GM12878 (cell line): ENCODE results near the gene TERB1. TPM values are rescaled to one million over a fixed set of nuclear protein-coding genes. Genes with fewer than 3 reads are reported as not detected.

ENCODE experiments used
- ATAC-seq: fragments of 200-7000 bp; cut with Tn5 transposase; 3 replicates; pipeline ENCODE4 v1.9.1; 2020; ENCODE audit warnings: mild to moderate bottlenecking, moderate library complexity
- BruUV-seq: library from RNA; stranded (reverse); fragments of 400-500 nt; replicated peaks from 2 replicates; lab custom pipeline; 2021; lab: Mats Ljungman, UMichigan
- CTCF ChIA-PET: fragments of 300-600 bp; sonication (Branson Sonifier 250); formaldehyde crosslinking; extraction: SDS; loops from one replicate; lab custom pipeline; 2021; ENCODE audit warnings: inconsistent platforms; lab: Yijun Ruan, JAX
- POLR2A ChIA-PET: fragments of 350-600 bp; formaldehyde crosslinking; extraction: SDS; loops from one replicate; lab custom pipeline; 2021; ENCODE audit warnings: inconsistent platforms; lab: Charles Lee
- RAD21 ChIA-PET: fragments of 300-600 bp; sonication (Branson Sonifier 250); formaldehyde crosslinking; loops from one replicate; lab custom pipeline; 2023; ENCODE audit warnings: antibody characterized with exemption; ENCODE audit not compliant: unreplicated experiment; lab: Charles Lee
- SMC1A ChIA-PET: fragments of 300-600 bp; sonication (Branson Sonifier 250); formaldehyde crosslinking; loops from one replicate; lab custom pipeline; 2023; ENCODE audit not compliant: unreplicated experiment, uncharacterized antibody; lab: Charles Lee
- DNase-seq: peaks from one replicate; pipeline ENCODE4 v3.0.0-alpha.2; 2011; ENCODE audit warnings: low read depth, low spot score
- FAIRE-seq: peaks from 3 replicates; lab custom pipeline; 2011; peaks lifted over from hg19 to GRCh38; lab: Jason Lieb, UNC
- H2AFZ ChIP-seq: 2 replicates; pipeline ENCODE4 v1.6.0; 2011; ENCODE audit warnings: low read depth, low read length, control low read depth; ENCODE audit not compliant: control insufficient read depth
- H3K27ac ChIP-seq: 2 replicates; pipeline ENCODE4 v1.5.1; 2011; ENCODE audit warnings: control low read depth; ENCODE audit not compliant: control insufficient read depth, insufficient read depth
- H3K27me3 ChIP-seq, 2 experiments: replicated peaks in 1 of 2; 2 replicates each; pipeline versions ENCODE4 v1.6.0 to v1.6.1; 2011; ENCODE audit warnings: low read length in 1 of 2; ENCODE audit not compliant: control insufficient read depth in 2 of 2, insufficient read depth in 2 of 2
- H3K36me3 ChIP-seq, 2 experiments: 2 replicates each; pipeline ENCODE4 v1.5.1; 2011; ENCODE audit warnings: low read length in 1 of 2; ENCODE audit not compliant: control insufficient read depth in 2 of 2, insufficient read depth in 2 of 2
- H3K4me1 ChIP-seq: 2 replicates; pipeline ENCODE4 v1.6.1; 2011; ENCODE audit warnings: mild to moderate bottlenecking, low read length, moderate library complexity, mixed read lengths; ENCODE audit not compliant: control insufficient read depth, insufficient read depth
- H3K4me2 ChIP-seq: 2 replicates; pipeline ENCODE4 v1.6.0; 2011; ENCODE audit warnings: control low read depth; ENCODE audit not compliant: control insufficient read depth, insufficient read depth
- H3K4me3 ChIP-seq: fragments of 200-600 bp; sonication (generic); 2 replicates; pipeline ENCODE4 v1.5.1; 2016
- H3K79me2 ChIP-seq: 2 replicates; pipeline ENCODE4 v1.6.0; 2011; ENCODE audit warnings: low read length; ENCODE audit not compliant: control insufficient read depth, insufficient read depth
- H3K9ac ChIP-seq: 2 replicates; pipeline ENCODE4 v1.8.0; 2011; ENCODE audit warnings: low read length, control low read depth, mixed read lengths; ENCODE audit not compliant: control insufficient read depth, insufficient read depth
- H3K9me3 ChIP-seq: replicated peaks from 3 replicates; pipeline ENCODE4 v1.5.1; 2011; ENCODE audit warnings: mild to moderate bottlenecking, low read length; ENCODE audit not compliant: control insufficient read depth, insufficient read depth
- H4K20me1 ChIP-seq: 2 replicates; pipeline ENCODE4 v1.6.0; 2011; ENCODE audit not compliant: control insufficient read depth, insufficient read depth
- ASH2L ChIP-seq: fragments of 300-600, 200-600 bp; sonication (generic); IDR thresholded peaks from 2 replicates; pipeline ENCODE4 v1.6.1; 2017; ENCODE audit warnings: low read depth, mild to moderate bottlenecking, borderline replicate concordance
- FOS ChIP-seq: IDR thresholded peaks from 3 replicates; pipeline ENCODE4 v1.6.1; 2011; ENCODE audit warnings: borderline replicate concordance; ENCODE audit not compliant: insufficient read length; ENCODE audit errors: extremely low read depth
- FOXK2 ChIP-seq: fragments of 450-650 bp; IDR thresholded peaks from 2 replicates; pipeline ENCODE4 v1.6.1; 2017; ENCODE audit warnings: mild to moderate bottlenecking, moderate library complexity
- FOXM1 ChIP-seq: IDR thresholded peaks from 2 replicates; pipeline ENCODE4 v1.6.1; 2012; ENCODE audit warnings: low read depth, mild to moderate bottlenecking, inconsistent platforms, low read length, moderate library complexity
- HCFC1 ChIP-seq: fragments of 150-350 bp; IDR thresholded peaks from 2 replicates; pipeline ENCODE4 v1.6.1; 2014; ENCODE audit warnings: low read length
- IKZF2 ChIP-seq, 2 experiments: fragments of 450-650 bp; IDR thresholded peaks; 2 replicates each; pipeline ENCODE4 v1.6.1; 2017; ENCODE audit warnings: mild to moderate bottlenecking in 2 of 2, moderate library complexity in 2 of 2
- MYB ChIP-seq: fragments of 150-350 bp; IDR thresholded peaks from 2 replicates; pipeline ENCODE4 v1.6.1; 2014; ENCODE audit warnings: mild to moderate bottlenecking, low read depth, low read length, borderline replicate concordance
- PML ChIP-seq: IDR thresholded peaks from 2 replicates; pipeline ENCODE4 v1.6.1; 2012; ENCODE audit warnings: low read length, inconsistent platforms
- POLR2AphosphoS5 ChIP-seq: IDR thresholded peaks from 2 replicates; pipeline ENCODE4 v1.6.1; 2011; ENCODE audit warnings: mild to moderate bottlenecking, low read length, inconsistent platforms
- SP1 ChIP-seq: IDR thresholded peaks from one replicate; pipeline ENCODE4 v1.6.1; 2011; ENCODE audit warnings: low read depth, low read length
- SRF ChIP-seq, 2 experiments: IDR thresholded peaks; 2 replicates each; pipeline ENCODE4 v1.6.1; 2011; ENCODE audit warnings: low read depth in 2 of 2, low read length in 2 of 2, mild to moderate bottlenecking in 1 of 2, moderate library complexity in 1 of 2
- ZBTB33 ChIP-seq: fragments of 450-650 bp; IDR thresholded peaks from 2 replicates; pipeline ENCODE4 v1.6.1; 2017; ENCODE audit warnings: mild to moderate bottlenecking
- ZBTB40 ChIP-seq: fragments of 450-650 bp; IDR thresholded peaks from 2 replicates; pipeline ENCODE4 v1.6.1; 2016; ENCODE audit warnings: mild to moderate bottlenecking, moderate library complexity, borderline replicate concordance
- ZNF274 ChIP-seq: IDR thresholded peaks from one replicate; pipeline ENCODE4 v1.8.0; 2011; ENCODE audit not compliant: insufficient read length, insufficient read depth
- ZNF384 ChIP-seq: IDR thresholded peaks from 2 replicates; pipeline ENCODE4 v1.6.1; 2012; ENCODE audit warnings: low read depth, mild to moderate bottlenecking, low read length, improper control_type of control experiment, borderline replicate concordance
- WGBS: methylation state at CpG from one replicate; pipeline ENCODE4 v1.1.6; 2016; ENCODE audit warnings: low lambda C conversion rate; ENCODE audit not compliant: insufficient replicate concordance, insufficient coverage; ENCODE audit errors: missing lambda C conversion rate; 5-methylcytosine and 5-hydroxymethylcytosine counted together
- in situ Hi-C: fragments of 300-500 bp; cut with MboI; formaldehyde crosslinking; loops from 9 replicates; pipeline ENCODE4 v1.14.3; 2018; ENCODE audit warnings: mixed read lengths
- intact Hi-C: fragments of 100-400 bp; cut with micrococcal nuclease; formaldehyde crosslinking; loops from one replicate; pipeline ENCODE4 v1.14.2; 2022; ENCODE audit not compliant: unreplicated experiment
- polyA plus RNA-seq, 11 experiments: library from polyadenylated mRNA; depleted of rRNA in 4 of 11; unstranded in 6 of 11; stranded (reverse) in 5 of 11; fragments of >200 nt; fragmentation: Nextera tagmentation in 4 of 11; fragmentation: Illumina TruSeq in 1 of 11; extraction: Ambion mirVana in 4 of 11; extraction: Trizol in 1 of 11; gene quantifications; 1 replicate in 1 of 11; 2 replicates in 10 of 11; pipeline versions ENCODE4 v1.2.1 to v1.2.3, GENCODE V29; 2011 to 2016; ENCODE audit warnings: inconsistent platforms in 2 of 11, missing spikeins in 2 of 11, low read depth in 1 of 11
- total RNA-seq, 4 experiments: library from RNA; depleted of rRNA in 3 of 4; stranded (reverse); fragments of >200 nt in 3 of 4; fragmentation: Illumina TruSeq in 1 of 4; extraction: Trizol in 1 of 4; gene quantifications; 2 replicates each; pipeline versions ENCODE4 v1.2.1 to v1.2.3, GENCODE V29; 2013 to 2021

The TERB1 gene
- total and polyA plus RNA-seq, 10 of the 15 experiments (the other 5 are each of a cell fraction or from before 2014, with no cell fraction given) = 0.03 to 0.10 (median 0.06) TPM; not detected in 7

GRCh38 chr16:66741950-66742808 is 59.2 kb downstream of the TERB1 start (continued):
- TF ChIP-seq ZBTB33 = no peak
- TF ChIP-seq FOXK2 = no peak
- no peak for TF ChIP-seq ZNF274
- no peak for TF ChIP-seq ZNF384
- no peak for TF ChIP-seq HCFC1
- TF ChIP-seq, all 136 proteins: peak for 0

GRCh38 chr16:66741169-66741900 is 60.0 kb downstream of the TERB1 start:
- Histone ChIP-seq H4K20me1 (no peaks in the 10 kb centered on the region), H3K9ac (no peak overlapping the region), H2AFZ (no peak overlapping the region), H3K27ac (no peak overlapping the region), H3K4me3 (no peak overlapping the region), H3K36me3 (peaks cover 14 to 24% of the 10 kb centered on the region in 2 experiments), H3K4me1 (no peaks in the 10 kb centered on the region), H3K9me3 (no peaks in the 10 kb centered on the region), H3K4me2 (no peak overlapping the region), H3K79me2 (peaks cover 6% of the 10 kb centered on the region), H3K27me3 (no peaks in the 10 kb centered on the region)
- FAIRE-seq (no peak), ATAC-seq (no peak; the same call in 2 of the 3 replicates), DNase-seq (no peak)
- BruUV-seq = TSS peak; percentile 25
- CTCF ChIA-PET = interaction anchor here (0.6 to 8.5 kb wide), 23 partner anchors 7 to 335 kb away, joined by 3 to 76 read pairs (median 4); partner anchors contain the start of genes DYNC1LI2 and NAE1
- POLR2A ChIA-PET = interaction anchor here (0.6 to 1.4 kb wide), 4 partner anchors 10 to 145 kb away, joined by 3 to 5 read pairs (median 4); partner anchors contain the start of gene DYNC1LI2
- in situ Hi-C loops = no loop called here
- RAD21 ChIA-PET = interaction anchor here (0.7 to 1.2 kb wide), 4 partner anchors 11 to 335 kb away, joined by 3 to 4 read pairs (median 4); no protein-coding TSS in a partner anchor
- WGBS = 88% methylated on average over 10 of the region's 10 CpGs
- intact Hi-C loops = no loop called here
- SMC1A ChIA-PET = interaction anchor here (1.1 to 1.7 kb wide), 4 partner anchors 11 to 335 kb away, joined by 3 to 11 read pairs (median 4); no protein-coding TSS in a partner anchor
- TF ChIP-seq ZBTB40 (no peak), SRF (IDR thresholded peaks at IDR 0.05; ENCODE audit: low read depth in 2 of 2, low read length in 2 of 2) (no peak), MYB (no peak), FOXM1 (no peak), IKZF2 (IDR thresholded peaks at IDR 0.05) (no peak), SP1 (no peak), ASH2L (no peak), POLR2AphosphoS5 (no peak), FOS (no peak), PML (no peak)
